HG03066 (cell line): Measurements from ENCODE around the gene OCA2.
"Not testable (repeated sequence)": the region's sequence is repeated elsewhere in the genome, so short reads cannot be mapped to it uniquely, and the experiment has no call there.

Source experiments
- ATAC-seq: cut with Tn5 transposase; IDR thresholded peaks from one replicate; pipeline ENCODE4 v1.9.1; 2021; ENCODE audit warnings: low read depth; ENCODE audit not compliant: unreplicated experiment

The OCA2 gene

DNA sequence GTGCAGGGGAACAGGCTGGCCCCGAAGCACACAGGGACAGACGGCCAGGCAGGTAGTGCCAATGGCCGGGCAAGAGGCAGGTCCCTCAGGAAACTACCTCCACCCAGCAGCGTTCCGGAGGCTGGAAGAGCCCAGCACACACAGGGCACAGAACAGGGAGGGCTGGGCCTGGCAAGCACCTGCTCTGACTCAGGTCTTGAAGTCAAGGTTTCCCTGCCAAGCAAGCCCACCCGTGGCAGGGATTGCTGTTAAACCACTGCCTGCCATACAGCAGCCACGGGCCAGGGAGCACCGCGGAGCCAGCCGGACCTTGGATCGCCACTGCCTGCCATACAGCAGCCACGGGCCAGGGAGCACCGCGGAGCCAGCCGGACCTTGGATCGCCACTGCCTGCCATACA is 22.5 kb upstream of the OCA2 start:
- ATAC-seq: not testable (repeated sequence)

DNA sequence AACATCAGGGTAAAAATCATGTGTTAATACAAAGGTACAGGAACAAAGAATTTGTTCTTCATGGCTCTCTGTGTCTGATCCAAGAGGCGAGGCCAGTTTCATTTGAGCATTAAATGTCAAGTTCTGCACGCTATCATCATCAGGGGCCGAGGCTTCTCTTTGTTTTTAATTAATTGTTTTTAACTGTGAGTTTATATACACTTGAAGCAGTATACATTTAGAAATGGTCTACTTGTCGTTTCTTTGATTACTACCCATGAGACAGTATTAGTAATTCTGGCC is 21.2 kb upstream of the OCA2 start:
- no peak for ATAC-seq

DNA sequence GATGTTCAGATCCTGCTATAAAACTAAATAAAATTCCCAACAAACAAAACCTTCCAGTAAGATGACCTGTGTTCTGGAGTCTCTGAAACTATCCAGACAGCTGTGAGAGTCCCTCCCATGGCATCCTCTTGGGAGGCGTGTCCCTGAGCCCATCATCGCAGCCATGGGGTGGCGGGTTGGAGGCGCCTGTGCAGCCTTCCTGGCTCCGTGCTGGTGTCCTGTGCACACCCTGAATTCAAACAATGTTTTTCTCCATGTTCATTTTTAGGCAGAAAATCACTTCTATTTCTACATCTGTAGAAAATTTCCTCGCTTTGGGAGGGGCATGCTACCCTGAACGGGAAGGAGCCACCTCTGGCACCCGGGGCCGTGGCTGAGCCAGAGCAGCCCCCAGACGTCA is 19.4 kb upstream of the OCA2 start:
- no peak for ATAC-seq

DNA sequence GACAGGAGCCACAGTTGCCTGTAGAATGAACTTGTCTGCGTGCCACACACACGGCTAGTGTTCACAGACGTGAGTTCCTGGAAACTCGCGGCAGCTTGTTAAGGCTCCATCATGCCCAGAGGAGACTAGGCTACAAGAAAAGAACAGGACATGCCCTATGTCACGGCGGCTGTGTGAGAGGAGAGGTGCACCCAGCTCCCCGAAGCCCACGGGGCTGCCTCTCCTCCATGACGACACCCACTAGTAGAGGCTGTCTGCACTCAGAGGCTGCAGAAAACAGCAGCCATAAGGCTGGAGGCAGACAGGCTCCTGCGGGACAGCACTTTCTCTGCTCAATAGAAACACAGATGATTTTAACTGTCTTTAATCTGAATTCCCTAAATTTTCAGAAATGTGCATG is 19.0 kb upstream of the OCA2 start:
- ATAC-seq: no peak

DNA sequence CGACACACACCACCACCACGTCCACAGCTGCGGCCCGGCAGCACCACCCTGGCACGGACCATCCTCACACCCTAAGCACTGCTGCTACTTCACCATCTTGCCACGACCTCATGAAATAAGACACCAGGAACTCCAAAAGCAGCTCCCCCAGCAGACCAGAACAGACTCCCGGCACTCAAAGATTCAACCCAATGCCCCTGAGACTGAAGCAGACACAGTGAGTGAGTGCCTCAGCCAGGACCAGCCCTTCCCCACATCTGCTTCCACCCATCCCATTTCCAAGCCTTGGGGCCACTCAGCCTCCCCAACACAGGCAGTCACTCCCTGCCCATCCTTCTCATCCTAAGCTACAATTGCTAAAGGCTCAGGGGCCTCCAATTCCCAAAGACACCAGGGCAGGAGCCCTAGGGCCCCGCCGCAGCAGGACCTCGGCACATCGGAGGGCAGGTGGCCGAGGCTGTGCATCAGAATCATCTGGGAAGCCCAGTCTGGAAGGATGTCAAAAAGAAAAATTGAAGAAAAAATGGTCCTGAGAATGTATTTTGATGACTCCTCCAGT is 18.4 kb upstream of the OCA2 start:
- ATAC-seq: no peak

DNA sequence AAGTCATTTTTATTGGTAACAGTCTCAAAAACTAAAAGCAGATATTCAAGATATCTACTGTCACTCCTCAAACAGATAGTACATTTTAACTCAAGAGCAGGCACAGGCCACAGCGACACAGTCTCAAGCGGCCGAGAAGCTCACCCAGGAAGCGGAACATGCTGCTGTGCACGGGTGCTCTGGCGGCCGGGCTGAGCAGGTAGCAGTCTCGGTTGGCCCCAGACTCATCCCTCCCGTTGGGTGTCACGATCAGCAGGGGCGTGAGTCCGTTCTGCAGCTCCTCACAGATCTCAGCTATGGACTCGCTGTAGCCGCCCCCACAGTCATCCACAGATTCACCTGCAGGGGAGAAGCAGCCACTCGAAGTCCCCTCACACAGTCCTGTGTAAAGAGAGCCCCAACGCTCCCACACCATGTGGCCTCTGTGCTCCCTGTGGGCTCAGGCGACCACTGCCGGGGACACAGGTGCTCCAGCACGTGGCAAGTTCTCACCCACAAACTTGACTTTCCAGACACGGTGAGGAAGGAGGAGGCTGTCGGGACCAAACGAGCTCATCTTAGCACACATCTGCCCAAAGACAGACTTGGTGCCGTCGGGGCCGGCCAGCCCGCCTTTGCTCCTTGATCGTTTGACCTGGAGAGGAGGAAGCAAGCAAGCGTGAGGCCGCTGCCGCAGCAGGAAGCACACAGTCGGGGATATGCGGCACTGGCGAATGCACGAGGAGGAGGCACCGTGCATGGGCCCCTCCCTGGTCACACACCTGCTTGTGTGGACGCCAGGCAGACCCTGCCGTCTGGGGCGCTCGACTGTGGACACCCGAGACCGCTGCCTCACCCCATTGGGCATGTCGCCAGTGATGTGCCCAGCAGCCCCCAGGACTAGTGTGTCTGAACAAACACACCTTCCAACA is 17.7 kb upstream of the OCA2 start:
- ATAC-seq: no peak

DNA sequence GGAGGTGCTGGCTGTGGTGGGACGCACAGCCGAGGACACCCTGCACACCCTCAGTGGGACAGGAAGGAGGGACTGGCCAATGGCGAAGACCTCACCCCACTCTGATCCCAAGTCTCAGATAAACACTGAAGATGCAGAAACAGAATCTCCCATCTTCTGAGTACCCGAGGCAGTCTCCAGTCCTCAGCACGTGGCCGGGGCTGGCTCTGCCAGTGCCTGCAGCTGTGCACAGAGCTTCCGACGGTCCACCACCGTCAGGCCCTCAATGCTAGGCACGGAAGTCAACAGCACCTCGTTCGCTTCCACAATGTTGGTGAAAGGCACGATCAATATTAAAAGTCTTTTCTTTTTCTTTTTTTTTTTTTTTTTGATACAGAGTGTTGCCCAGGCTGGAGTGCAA is 16.8 kb upstream of the OCA2 start:
- ATAC-seq: no peak

DNA sequence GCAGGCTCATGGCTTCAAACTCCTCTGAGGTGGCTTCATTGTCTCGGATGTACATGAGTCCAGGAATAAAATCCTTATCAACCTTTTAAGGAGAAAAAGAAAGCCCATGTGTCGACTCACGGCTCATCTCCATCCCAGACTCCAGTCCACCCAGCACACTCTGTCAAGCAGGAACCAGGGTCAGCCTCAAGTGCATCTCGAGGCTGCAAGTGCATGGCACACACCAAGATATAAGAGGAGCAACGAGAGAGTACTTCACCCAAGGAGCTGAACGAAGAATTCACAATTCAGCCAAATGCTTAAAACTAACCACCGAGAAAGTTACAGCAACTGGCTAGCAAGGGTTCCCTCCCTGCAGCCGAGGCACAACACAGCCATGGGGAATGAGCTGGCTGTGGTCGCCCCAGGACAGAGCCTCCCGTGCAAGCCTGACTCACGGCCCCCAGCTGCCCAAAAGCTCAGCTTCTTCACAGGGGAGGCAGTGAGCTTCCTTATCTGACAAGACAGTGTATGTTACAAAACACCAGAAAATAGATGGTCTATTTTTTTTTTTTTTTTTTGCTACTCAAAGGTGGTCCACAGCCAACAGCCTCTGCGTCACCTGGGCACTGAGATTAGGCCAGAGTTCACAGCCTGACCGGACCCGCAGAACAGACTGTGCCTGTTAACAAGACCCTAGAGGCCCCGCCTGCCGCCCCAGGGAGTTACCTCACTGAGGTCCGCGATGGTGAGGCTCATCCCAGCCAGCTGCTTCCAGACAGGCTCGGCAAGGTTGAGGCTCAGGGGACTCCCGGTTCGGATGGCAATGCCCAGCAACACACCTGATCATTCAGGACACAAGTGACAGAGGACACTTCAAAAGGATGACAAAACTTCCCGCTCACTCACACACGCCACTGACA is 15.9 kb upstream of the OCA2 start:
- no peak for ATAC-seq

DNA sequence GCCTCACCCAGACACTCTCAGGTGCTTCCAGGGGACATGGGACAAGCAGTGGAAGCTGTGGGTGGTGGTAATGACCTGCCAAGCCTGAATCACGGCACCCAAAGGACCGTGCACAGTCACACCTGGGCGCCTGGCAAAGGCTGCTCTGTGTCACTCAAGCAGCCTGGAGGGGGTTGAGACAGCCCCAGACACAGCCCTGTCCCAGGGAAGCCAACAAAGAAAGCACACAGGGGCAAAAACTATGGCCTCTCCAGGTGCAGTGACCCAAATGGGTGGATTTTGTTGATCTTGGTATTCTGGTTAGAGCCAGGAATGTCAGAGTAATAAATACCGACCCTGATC is 15.0 kb upstream of the OCA2 start:
- ATAC-seq: no peak

DNA sequence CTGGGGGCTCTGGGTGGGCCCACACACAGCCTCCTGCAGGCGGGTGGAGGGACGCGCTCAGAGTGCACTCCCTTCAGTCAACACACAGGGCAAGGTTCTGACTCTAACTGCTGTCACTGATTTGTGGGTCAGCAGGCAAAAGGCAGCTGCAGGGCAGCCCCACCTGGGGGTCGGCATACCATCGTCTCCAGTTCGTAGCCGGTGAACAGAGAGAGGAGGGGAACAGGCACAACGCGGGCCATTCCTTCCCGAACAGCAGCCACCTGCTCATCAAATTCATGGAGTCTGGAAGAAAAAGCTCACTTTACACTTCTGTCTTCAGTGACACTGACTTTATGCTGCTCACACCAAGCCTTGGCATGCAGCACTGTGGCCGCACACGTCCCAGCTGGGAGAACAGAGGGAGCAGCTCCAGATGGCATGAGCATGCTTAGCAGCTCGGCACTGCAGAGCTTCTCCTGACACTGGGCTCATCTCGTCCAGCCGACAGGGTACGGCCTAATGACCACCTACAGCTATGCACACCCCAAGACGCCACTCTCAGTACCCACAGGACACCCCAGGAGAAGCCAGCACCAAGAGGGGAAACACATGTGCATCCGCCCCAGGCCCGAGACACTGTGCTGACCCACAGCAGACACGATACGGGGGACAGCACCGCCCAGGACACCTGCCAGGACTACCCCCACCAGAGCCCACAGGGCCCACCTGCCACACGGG is 14.4 kb upstream of the OCA2 start:
- no peak for ATAC-seq

DNA sequence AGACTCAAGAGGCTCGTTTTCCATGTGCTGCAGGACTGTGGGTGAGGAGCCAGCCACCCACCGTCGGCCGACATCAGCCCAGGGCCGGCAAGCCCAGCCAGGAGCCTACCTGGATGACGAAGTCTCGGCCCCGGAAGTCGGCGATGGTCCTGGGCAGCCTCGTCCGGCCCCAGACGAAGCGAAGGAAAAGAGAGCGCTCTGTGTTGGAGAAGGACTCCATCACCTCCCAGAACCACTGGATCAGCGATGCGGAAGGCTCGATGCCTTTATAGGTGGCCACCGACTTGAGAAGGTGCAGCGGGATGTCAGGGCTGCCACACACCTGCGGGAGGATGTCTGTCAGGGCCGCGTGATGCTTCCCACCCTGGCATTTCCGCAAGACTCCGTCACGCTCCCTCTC is 13.8 kb upstream of the OCA2 start:
- ATAC-seq: no peak

DNA sequence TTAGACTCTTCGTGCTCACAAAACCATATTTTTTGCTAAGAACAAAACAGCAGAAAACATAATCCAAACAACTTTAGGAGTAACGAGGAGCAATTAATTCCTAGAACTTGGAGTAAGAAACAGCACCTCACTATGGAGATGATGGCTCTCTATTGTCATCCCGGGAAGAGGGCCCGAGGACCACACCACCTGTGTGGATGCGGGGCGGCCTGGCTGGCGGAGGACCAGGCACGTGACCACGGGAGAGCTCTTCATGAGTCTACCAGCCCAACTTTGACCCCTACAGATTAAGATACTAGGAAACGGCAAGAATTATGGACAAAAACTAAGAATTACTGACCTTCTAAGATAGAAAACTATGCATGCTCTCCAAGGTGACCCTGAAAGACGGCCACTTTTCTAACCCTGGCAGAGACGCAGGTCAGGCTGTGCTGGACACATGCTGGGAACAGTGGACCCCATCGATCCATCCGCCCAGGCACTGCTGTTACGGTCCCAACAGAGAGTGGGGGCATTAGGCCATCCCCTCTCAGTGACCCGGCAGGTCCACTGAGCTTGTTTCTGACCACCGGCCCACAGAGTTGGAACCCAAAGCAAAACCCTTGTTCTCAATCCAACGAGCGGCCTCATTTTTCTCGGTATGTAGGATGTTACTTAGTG is 13.1 kb upstream of the OCA2 start:
- ATAC-seq: no peak

DNA sequence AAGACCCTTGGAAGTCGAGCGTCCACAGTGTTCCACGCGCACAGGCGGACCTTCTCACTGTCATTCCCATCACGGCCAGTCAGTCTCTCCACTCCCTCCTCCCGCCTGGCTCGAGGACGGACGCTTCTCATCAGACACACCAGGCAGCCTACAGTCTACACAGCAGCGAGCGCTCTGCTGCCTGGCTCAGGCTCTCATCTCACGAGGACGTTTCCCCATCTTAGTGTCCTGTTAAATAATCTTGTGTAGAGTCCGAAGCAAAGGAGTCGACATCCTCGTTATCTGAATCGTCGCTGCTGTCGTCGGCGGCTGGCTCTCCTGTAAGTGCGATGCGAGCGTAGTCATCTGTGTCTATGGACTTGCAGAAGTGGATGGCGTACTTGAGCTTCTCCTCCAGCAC is 12.4 kb upstream of the OCA2 start:
- no peak for ATAC-seq

DNA sequence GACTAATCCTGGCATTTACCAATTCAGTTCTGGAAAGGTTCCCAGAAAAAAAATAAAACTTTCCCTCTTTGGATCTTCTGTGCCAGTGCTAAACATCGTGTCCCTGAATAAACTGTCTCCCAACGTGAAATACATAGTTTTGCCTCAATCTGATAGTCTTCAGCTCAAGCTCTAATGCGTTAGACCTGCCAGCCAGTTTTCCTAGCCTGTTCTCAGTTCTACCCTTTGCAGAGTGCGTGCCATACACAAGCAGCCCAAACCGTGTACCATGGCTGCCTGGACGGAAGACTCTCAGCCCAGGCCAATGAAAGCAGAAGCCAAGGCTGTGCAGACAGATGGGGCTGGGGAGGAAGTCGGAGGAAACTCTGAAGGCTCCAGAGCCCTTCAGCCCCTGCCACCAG is 11.4 kb upstream of the OCA2 start:
- ATAC-seq: no peak

DNA sequence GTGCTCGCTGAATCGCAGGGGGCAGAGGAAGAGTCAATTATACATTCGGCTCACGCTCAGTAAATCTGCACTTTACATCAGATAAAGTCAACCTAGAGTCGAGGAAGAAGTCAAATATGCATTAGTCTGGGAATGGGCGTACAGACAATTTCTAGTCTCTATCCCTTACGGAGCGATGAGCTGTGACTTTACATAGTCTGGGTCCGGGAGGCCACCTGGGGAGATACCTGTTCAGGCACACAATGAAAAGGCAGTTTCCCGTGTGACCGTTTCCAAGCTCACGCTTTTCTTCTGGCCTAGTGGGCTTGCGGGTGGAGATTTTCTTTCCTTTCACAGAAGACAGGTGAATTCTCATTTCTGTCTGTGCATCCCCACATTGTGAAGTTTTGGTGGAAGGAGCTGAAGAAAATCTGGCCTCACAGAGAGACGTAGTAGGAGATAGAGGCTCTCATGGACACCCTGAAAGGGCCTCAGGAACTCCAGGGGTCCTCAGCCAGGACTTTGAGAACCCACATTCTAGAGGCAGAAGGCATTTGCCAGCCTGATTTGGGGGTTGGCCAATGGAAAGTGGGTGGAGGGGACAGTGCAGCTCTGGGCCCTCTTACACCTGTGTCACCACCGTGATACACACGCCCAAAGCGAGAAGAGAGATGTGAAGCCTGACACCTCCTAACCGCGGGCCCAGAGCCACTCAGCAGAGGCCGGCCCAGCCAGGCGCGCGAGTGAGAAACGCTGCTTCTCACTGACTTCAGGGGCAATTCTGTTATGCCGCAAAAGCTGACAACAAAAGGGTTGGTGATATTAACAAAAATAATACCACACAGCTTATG is 10.7 kb upstream of the OCA2 start:
- no peak for ATAC-seq

DNA sequence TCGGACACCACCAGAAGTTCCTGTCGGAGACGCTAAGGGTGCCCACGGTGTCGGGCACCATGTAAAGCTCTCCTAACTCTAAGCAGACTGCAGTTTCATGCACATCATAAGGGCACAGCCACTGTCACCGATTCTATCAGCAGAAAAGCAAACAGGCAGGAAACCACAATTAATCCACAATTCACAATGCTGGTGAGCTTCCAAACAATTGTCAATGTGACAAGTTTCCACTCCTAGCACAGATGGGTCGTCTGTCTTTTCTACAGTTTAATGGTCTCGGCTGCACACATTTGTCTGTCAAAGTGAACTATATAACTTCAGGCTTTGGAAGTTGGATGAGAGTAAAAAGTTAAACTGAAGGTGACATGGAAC is 8.8 kb upstream of the OCA2 start:
- ATAC-seq: no peak

DNA sequence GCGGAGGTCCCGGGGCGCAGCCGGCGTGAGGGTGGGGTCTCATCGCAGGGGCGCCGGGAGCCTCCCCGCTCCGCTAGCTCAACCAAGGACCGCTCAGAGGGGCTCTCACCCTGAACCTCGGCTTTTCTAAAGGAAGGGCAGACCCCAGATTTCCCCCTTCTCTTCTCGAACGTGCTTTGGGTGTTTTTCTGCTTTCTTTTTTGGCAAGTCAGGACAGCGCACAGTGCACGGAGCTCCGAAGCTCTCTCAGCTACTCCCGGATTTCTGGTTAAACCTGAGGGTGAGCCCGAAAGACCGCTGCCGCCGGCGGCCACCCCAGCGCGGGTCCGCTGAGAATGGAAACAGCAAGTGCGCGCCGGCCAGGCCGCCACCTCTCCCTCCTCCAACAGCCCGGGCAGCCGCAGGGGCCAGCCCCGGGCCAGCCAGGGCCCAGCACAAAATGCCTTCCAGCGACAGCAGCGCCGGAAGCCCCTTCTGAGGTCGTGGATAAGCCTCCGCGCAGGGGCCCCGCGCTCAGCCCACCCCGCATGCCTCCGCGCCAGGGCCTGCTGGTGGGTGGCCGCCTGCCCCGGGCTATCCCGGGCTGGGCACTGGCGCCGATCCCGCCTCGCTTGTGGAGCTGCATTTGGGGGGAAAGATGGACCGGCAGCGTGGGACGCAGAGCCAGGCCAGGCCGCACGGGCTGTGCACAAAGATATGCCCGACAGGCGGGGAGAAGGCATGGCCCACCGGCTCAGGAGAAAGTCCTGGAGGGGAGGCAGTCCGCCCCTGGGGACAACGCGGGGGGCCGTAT is 8.2 kb upstream of the OCA2 start:
- no peak for ATAC-seq

DNA sequence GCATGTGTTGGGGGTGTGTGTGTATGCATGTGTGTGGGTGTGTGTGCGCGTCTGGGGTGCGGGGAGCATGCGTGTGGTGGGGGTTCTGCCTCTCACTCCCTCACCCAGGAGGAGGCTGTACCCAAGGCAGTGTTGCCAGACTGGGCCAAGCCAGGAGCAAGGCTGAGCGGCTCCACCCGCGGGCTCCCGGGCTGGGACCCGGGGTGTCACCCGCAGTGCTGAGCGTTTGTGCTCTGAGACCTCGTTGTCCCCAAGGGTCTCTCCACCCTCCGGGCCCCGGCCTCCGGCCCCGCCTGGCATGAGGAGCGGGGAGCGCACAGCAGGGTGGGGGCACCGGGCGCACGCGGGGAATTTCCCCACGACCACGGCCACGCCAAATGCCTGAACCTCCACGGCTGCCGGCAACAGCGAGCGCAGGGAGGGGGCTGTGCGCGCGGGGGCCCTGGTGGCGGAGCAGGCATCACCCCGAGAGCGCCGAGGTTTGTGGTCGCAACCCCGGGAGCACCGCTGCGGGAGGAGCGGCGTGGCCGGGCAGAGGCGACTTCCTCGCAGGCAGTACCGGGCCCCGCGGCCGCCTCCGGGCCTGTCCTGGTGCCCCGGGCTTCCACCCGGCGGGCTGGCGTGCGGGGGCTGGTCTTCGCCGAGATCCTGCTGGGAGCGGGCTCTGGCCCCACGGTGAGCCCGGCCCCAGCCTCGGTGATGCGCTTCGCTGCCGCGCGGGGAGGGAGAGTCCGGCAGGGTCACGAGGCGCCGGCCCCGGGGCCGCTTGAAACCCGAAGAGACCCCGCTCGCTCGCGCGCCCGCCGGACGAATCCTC is 7.4 kb upstream of the OCA2 start:
- no peak for ATAC-seq
